NCI-H526 treated with DMSO at 0.1 percent for 48 hours (cell line): ENCODE results near the gene ERP29.
"Not testable (repeated sequence)": the region's sequence is repeated elsewhere in the genome, so short reads cannot be mapped to it uniquely, and the experiment has no call there.

Experiments
- DNase-seq: peaks from one replicate; lab custom pipeline; 2025; lab: John Stamatoyannopoulos, UW

ERP29 gene

GRCh38 chr12:112035219-112035785 is 22.1 kb downstream of the ERP29 start:
- no peak for DNase-seq

- DNase-seq: not testable (repeated sequence)
These were observed 23.4 kb downstream of the ERP29 start for GRCh38 chr12:112036614-112037013.

GRCh38 chr12:112046003-112046402 is 32.8 kb downstream of the ERP29 start:
- no peak for DNase-seq

- no peak for DNase-seq
These were observed 36.1 kb downstream of the ERP29 start for GRCh38 chr12:112049351-112049750.

GRCh38 chr12:112061137-112061536 is 47.9 kb downstream of the ERP29 start:
- no peak for DNase-seq

- no peak for DNase-seq
These were observed 50.0 kb downstream of the ERP29 start for GRCh38 chr12:112063273-112063672.

GRCh38 chr12:112066566-112066965 is 53.3 kb downstream of the ERP29 start:
- DNase-seq: no peak
